ENCODE results near the gene EFEMP1.
A peak's percentile ranks its signal among the peaks of the same experiment; 100 is the strongest.

EFEMP1 gene

GRCh38 chr2:55923091-55923981 is at the start of gene EFEMP1:
EFEMP1 (minus strand) TSS chr2:55923782; CDS start chr2:55922440, 1,342 bp downstream.
- no peak for DNase-seq (ENCODE audit: low read depth)

- DNase-seq (ENCODE audit: low read depth): no peak
These were observed 46.9 kb upstream of the EFEMP1 start for GRCh38 chr2:55970500-55970899.

GRCh38 chr2:55968941-55969340 is 45.4 kb upstream of the EFEMP1 start:
- no peak for DNase-seq (ENCODE audit: low read depth)

GRCh38 chr2:55966401-55967118 is 43.0 kb upstream of the EFEMP1 start:
- no peak for DNase-seq (ENCODE audit: low read depth)

- DNase-seq (ENCODE audit: low read depth): no peak
These were observed 42.4 kb upstream of the EFEMP1 start for GRCh38 chr2:55965966-55966365.

GRCh38 chr2:55965276-55965675 is 41.7 kb upstream of the EFEMP1 start:
- DNase-seq (ENCODE audit: low read depth): no peak

- DNase-seq (ENCODE audit: low read depth): no peak
These were observed 39.3 kb upstream of the EFEMP1 start for GRCh38 chr2:55962915-55963314.

GRCh38 chr2:55961318-55961911 is 37.8 kb upstream of the EFEMP1 start:
- DNase-seq (ENCODE audit: low read depth): no peak

GRCh38 chr2:55958756-55959155 is 35.2 kb upstream of the EFEMP1 start:
- no peak for DNase-seq (ENCODE audit: low read depth)

- DNase-seq (ENCODE audit: low read depth): no peak
These were observed 33.6 kb upstream of the EFEMP1 start for GRCh38 chr2:55957142-55957541.

GRCh38 chr2:55954306-55955035 is 30.9 kb upstream of the EFEMP1 start:
- peak; percentile 50 for DNase-seq (ENCODE audit: low read depth)

- no peak for DNase-seq (ENCODE audit: low read depth)
These were observed 28.8 kb upstream of the EFEMP1 start for GRCh38 chr2:55952415-55952814.

GRCh38 chr2:55951533-55951932 is 28.0 kb upstream of the EFEMP1 start:
- no peak for DNase-seq (ENCODE audit: low read depth)

GRCh38 chr2:55949613-55950012 is 26.0 kb upstream of the EFEMP1 start:
- no peak for DNase-seq (ENCODE audit: low read depth)

- DNase-seq (ENCODE audit: low read depth): no peak
These were observed 25.6 kb upstream of the EFEMP1 start for GRCh38 chr2:55949211-55949610.

- no peak for DNase-seq (ENCODE audit: low read depth)
These were observed 24.8 kb upstream of the EFEMP1 start for GRCh38 chr2:55948176-55948923.

GRCh38 chr2:55947752-55948151 is 24.2 kb upstream of the EFEMP1 start:
- no peak for DNase-seq (ENCODE audit: low read depth)

GRCh38 chr2:55946793-55947192 is 23.2 kb upstream of the EFEMP1 start:
- DNase-seq (ENCODE audit: low read depth): no peak

GRCh38 chr2:55943466-55943865 is 19.9 kb upstream of the EFEMP1 start:
- no peak for DNase-seq (ENCODE audit: low read depth)

GRCh38 chr2:55936351-55936750 is 12.8 kb upstream of the EFEMP1 start:
- DNase-seq (ENCODE audit: low read depth): no peak

- no peak for DNase-seq (ENCODE audit: low read depth)
These were observed 10.8 kb upstream of the EFEMP1 start for GRCh38 chr2:55934337-55934736.

Data from GM04503 (cell line).